ENCODE results near the gene TMEM8B. TPM values are rescaled to one million over a fixed set of nuclear protein-coding genes. Genes with fewer than 3 reads are reported as not detected.

The TMEM8B gene
- total and polyA plus RNA-seq, 2 donors (not counting 1 experiment from before 2014, with no cell fraction given), result 12.2 to 14.5 TPM

- Histone ChIP-seq H3K4me3 (ENCODE audit: control extremely low read depth in 1 of 5, extremely low read depth in 1 of 5, insufficient read depth in 1 of 5, low read depth in 2 of 5, low read length in 4 of 5) (no peak overlapping the region), H3K4me1 (ENCODE audit: control insufficient read depth in 2 of 2, insufficient read depth in 2 of 2, low read length in 2 of 2) (no peaks in the 10 kb centered on the region), H3K4me2 (replicated peaks; ENCODE audit: low read depth, low read length, poor library complexity, severe bottlenecking) (no peak overlapping the region), H3K79me2 (ENCODE audit: control insufficient read depth, insufficient read depth, low read length) (no peaks in the 10 kb centered on the region), H3K27me3 (replicated peaks in 1 of 4; ENCODE audit: control extremely low read depth in 1 of 4, control insufficient read depth in 3 of 4, insufficient read depth in 4 of 4, low read length in 3 of 4) (no peaks in the 10 kb centered on the region), H3K27ac (ENCODE audit: low read length in 2 of 2) (no peak overlapping the region), H3K9me3 (ENCODE audit: control extremely low read depth in 1 of 3, control insufficient read depth in 2 of 3, insufficient read depth in 1 of 3, low read length in 2 of 3) (no peaks in the 10 kb centered on the region), H4K20me1 (ENCODE audit: control insufficient read depth, insufficient read depth, low read length, poor library complexity, severe bottlenecking) (no peaks in the 10 kb centered on the region), H3K9ac (ENCODE audit: low read length) (no peak overlapping the region), H2AFZ (ENCODE audit: insufficient read depth, low read depth, low read length, poor library complexity, severe bottlenecking) (no peak overlapping the region), H3K36me3 (replicated peaks in 1 of 2; ENCODE audit: control extremely low read depth in 1 of 2, control insufficient read depth in 1 of 2, extremely low read depth in 1 of 2, insufficient read depth in 2 of 2, low read length in 1 of 2) (peaks cover 0 to 3% of the 10 kb centered on the region in 2 experiments)
- intact Hi-C loops (cut with micrococcal nuclease), result no loop called here
- TF ChIP-seq EZH2 (IDR thresholded peaks at IDR 0.05; ENCODE audit: borderline replicate concordance, insufficient read depth, low read depth, low read length, poor library complexity, severe bottlenecking), result no peak
- ATAC-seq (ENCODE audit: low read depth) (no peak), DNase-seq (no peak)
- Mint-ChIP-seq H3K27me3 (no peaks in the 10 kb centered on the region), H3K27ac (no peak overlapping the region), H3K4me1 (no peaks in the 10 kb centered on the region), H3K4me3 (no peak overlapping the region), H3K9me3 (ENCODE audit: insufficient read depth) (no peaks in the 10 kb centered on the region)
- 98% methylated on average over 2 of the region's 6 CpGs for WGBS (ENCODE audit: insufficient coverage)
- ChIA-PET CTCF (interaction anchor here (1.4 to 2.3 kb wide), 3 partner anchors 29 to 84 kb away, joined by 4 to 9 read pairs (median 6); no protein-coding TSS in a partner anchor), POLR2A (interaction anchor here (0.6 kb wide), 1 partner anchor 691 kb away, joined by 3 read pairs; no protein-coding TSS in a partner anchor)
Observed at GRCh38 chr9:35797311-35798109, 31.5 kb upstream of the TMEM8B start.

- ATAC-seq (ENCODE audit: low read depth), result no peak
- Mint-ChIP-seq H3K4me1 (no peaks in the 10 kb centered on the region), H3K4me3 (no peak overlapping the region), H3K27ac (no peak overlapping the region), H3K9me3 (ENCODE audit: insufficient read depth) (no peaks in the 10 kb centered on the region), H3K27me3 (no peaks in the 10 kb centered on the region)
- H3K27me3 ChIP-seq (replicated peaks in 1 of 4; ENCODE audit: control extremely low read depth in 1 of 4, control insufficient read depth in 3 of 4, insufficient read depth in 4 of 4, low read length in 3 of 4), result no peaks in the 10 kb centered on the region
- no peak overlapping the region for H2AFZ ChIP-seq (ENCODE audit: insufficient read depth, low read depth, low read length, poor library complexity, severe bottlenecking)
- ChIA-PET CTCF (interaction anchor here (1.1 to 1.9 kb wide), 5 partner anchors 9 to 83 kb away, joined by 3 to 8 read pairs (median 3); no protein-coding TSS in a partner anchor), POLR2A (no interaction called here)
- no peak overlapping the region for H3K9ac ChIP-seq (ENCODE audit: low read length)
- intact Hi-C loops (cut with micrococcal nuclease), result no loop called here
- no peak overlapping the region for H3K27ac ChIP-seq (ENCODE audit: low read length in 2 of 2)
- WGBS (ENCODE audit: insufficient coverage), result 87% methylated on average over 3 of the region's 4 CpGs
- no peaks in the 10 kb centered on the region for H3K79me2 ChIP-seq (ENCODE audit: control insufficient read depth, insufficient read depth, low read length)
- no peaks in the 10 kb centered on the region for H3K4me1 ChIP-seq (ENCODE audit: control insufficient read depth in 2 of 2, insufficient read depth in 2 of 2, low read length in 2 of 2)
- H3K36me3 ChIP-seq (replicated peaks in 1 of 2; ENCODE audit: control extremely low read depth in 1 of 2, control insufficient read depth in 1 of 2, extremely low read depth in 1 of 2, insufficient read depth in 2 of 2, low read length in 1 of 2), result peaks cover 0 to 6% of the 10 kb centered on the region in 2 experiments
- DNase-seq, result no peak
- no peak overlapping the region for H3K4me2 ChIP-seq (replicated peaks; ENCODE audit: low read depth, low read length, poor library complexity, severe bottlenecking)
- no peak overlapping the region for H3K4me3 ChIP-seq (ENCODE audit: control extremely low read depth in 1 of 5, extremely low read depth in 1 of 5, insufficient read depth in 1 of 5, low read depth in 2 of 5, low read length in 4 of 5)
- TF ChIP-seq EZH2 (IDR thresholded peaks at IDR 0.05; ENCODE audit: borderline replicate concordance, insufficient read depth, low read depth, low read length, poor library complexity, severe bottlenecking) (no peak), CTCF (IDR thresholded peaks at IDR 0.05) (no peak)
- no peaks in the 10 kb centered on the region for H4K20me1 ChIP-seq (ENCODE audit: control insufficient read depth, insufficient read depth, low read length, poor library complexity, severe bottlenecking)
- no peaks in the 10 kb centered on the region for H3K9me3 ChIP-seq (ENCODE audit: control extremely low read depth in 1 of 3, control insufficient read depth in 2 of 3, insufficient read depth in 1 of 3, low read length in 2 of 3)
Observed at GRCh38 chr9:35798658-35799374, 30.2 kb upstream of the TMEM8B start.
